Measurements from ENCODE around the gene KAT8.

GRCh38 chr16:31083556-31083955, 33.9 kb upstream of the KAT8 start:
- TF ChIP-seq CTCF (IDR thresholded peaks at IDR 0.05; ENCODE audit: borderline replicate concordance, extremely low read depth, low read length, poor library complexity, severe bottlenecking): no peak
- TF ChIP-seq EZH2 (IDR thresholded peaks at IDR 0.05; ENCODE audit: borderline replicate concordance, low read depth, low read length, severe bottlenecking): no peak
